ENCODE results near the gene ZNF292.
"Not testable (repeated sequence)": the region's sequence is repeated elsewhere in the genome, so short reads cannot be mapped to it uniquely, and the experiment has no call there.

The ZNF292 gene

DNA sequence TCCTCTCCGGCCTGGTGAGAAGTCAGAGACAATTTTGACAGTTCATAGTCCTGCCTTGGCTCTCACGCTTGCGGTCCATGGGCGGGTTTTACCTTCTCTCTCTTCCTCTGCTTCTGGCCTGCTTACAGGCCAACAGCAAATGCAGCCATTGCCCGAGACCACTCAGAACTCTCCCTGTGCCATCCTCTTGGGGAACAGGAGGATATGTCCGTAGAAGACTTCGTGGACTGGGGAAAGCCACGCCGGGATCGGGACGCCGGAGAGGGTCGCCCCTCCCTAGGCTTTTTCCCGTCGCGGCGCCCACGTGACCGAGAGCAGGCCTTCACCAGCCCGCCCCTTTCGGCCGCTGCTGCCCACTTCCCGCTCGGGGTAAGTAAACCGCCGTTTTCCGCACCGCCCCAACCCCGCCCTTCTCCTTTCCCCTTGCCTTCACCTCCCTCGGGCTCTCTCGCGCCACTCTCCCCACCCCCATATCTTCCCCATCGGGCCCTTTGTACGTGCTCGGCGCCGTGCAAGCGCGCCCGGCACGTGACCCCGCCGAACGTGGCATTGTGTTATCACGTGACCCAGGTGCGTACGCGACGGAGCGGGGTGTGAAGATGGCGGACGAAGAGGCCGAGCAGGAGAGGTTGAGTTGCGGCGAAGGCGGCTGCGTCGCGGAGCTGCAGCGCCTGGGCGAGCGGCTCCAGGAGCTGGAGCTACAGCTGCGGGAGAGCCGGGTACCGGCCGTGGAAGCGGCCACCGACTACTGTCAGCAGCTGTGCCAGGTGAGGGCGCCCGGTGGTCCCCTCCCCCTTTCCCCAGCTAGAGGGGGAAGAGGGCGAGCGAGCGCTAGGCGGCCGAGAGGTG lies at the start of gene ZNF292:
Gene ZNF292 (plus strand): TSS at position 573 of the 849 bp plus-strand sequence. CDS start 27 bp downstream, at position 600.
- H3K4me3 ChIP-seq (ENCODE audit: low read depth, low read length), result peak within 1 kb of the TSS; percentile 96

- no peak overlapping the region for H3K4me3 ChIP-seq (ENCODE audit: low read depth, low read length)
Measured at GRCh38 chr6:87105823-87106222, 49.5 kb upstream of the ZNF292 start.

DNA sequence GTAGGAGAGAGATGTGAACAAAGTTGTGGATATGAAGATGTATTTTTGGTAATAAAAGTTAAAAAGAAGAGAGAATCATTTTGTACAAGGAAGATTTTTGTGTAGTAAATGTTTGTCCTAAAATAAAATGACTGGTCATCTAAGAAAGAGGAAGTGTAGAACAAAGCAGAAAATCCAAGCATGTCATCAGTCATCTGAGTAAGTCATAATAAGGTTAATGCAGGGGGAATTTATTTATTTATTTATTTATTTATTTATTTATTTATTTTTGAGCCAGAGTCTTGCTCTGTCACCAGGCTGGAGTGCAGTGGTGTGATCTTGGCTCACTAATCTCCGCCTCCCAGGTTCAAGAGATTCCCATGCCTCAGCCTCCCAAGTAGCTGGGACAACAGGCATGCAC lies 44.7 kb upstream of the ZNF292 start:
- H3K4me3 ChIP-seq (ENCODE audit: low read depth, low read length), result no peak overlapping the region

DNA sequence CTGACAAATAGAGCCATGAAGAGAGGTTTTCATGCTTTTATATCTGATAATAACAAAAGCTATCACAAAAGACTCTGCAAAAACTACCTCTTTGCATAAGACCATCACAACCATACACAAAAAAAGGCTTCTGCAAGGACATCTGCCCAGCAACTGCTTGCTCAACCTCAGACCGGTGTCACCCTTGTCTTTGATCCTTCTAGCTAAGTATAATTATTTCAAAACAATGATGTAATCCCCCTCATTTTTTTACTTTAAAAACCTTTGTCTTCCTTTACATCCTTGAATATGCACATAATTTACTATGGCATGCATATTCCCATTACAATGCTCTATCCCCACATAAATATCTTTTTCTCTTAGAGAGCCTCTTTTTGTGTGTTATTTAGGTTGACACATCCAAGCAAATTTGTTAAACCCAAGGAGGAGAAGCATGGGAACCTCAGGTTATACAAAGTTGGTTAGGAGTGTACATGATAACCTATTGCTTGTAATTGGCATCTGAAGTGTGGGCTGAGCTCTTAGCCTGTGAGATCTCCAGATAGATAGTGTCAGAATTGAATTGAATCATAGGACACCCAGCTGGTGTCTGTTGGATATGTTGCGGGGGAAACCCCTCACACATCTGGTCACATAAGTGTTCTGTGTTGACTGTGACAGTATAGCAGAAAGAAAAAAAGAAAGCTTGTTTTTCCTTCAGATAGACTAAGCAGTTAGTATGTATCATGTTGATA lies 39.8 kb upstream of the ZNF292 start:
- no peak overlapping the region for H3K4me3 ChIP-seq (ENCODE audit: low read depth, low read length)

DNA sequence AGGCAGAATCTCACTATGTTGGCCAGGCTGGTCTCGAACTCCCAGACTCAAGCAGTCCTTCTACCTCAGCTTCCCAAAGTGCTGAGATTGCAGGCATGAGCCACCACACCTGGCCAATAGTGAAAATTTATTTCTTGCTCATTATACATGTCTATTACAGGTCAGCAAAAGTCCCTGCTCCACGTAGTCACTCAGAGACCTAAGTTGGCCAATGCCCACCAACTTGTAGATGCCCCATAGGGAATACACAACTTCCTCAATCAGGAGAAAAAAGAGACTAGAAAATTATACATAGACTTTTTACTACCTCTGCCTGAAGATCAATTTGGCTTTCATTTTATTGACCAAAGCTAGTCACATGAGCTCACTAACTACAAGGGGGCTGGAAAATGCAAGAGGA lies 38.4 kb upstream of the ZNF292 start:
- no peak overlapping the region for H3K4me3 ChIP-seq (ENCODE audit: low read depth, low read length)

- H3K4me3 ChIP-seq (ENCODE audit: low read depth, low read length), result no peak overlapping the region
Measured at GRCh38 chr6:87118054-87118453, 37.3 kb upstream of the ZNF292 start.

DNA sequence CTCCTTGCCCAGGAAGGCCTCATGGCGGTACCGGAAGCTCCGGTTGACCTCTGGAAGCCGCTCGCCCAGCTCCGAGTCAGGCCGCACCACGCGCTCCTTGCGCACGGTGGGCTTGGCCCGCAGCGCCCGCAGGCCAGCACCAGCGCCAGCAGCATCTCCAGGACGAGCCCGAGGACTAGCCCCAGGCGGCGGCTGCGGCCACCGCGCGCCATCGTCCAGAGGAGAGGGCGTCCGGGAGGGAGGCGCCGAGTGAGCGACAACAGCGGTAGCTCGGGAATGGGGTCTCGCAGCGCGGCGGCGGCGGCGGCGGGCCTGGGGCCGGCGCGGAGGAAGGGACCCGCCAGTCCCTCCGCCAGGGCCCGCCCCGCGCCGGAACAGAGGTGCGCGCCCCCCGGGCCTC lies 32.9 kb upstream of the ZNF292 start:
- no peak overlapping the region for H3K4me3 ChIP-seq (ENCODE audit: low read depth, low read length)

- no peak overlapping the region for H3K4me3 ChIP-seq (ENCODE audit: low read depth, low read length)
Measured at GRCh38 chr6:87124074-87124473, 31.3 kb upstream of the ZNF292 start.

DNA sequence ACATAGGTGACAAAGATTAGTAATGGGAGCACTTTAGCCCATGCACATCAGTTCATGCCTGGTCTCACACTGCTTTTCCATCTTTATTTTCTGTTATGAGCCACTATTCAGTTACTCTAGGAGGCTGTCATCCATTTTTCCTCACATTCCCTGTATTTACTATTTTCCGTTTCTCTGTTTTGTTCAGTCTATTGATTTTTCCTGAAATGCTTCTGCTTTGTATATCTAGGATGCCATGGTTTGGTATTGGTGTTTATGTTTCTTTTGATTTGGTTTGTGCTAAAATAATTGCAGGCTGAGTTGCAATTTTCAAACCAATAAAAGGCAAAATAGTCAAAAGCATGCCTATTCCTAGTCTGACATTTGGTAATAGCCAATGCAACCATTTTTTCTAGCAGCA lies 28.9 kb upstream of the ZNF292 start:
- H3K4me3 ChIP-seq (ENCODE audit: low read depth, low read length), result no peak overlapping the region

- no peak overlapping the region for H3K4me3 ChIP-seq (ENCODE audit: low read depth, low read length)
Measured at GRCh38 chr6:87127737-87128136, 27.6 kb upstream of the ZNF292 start.

DNA sequence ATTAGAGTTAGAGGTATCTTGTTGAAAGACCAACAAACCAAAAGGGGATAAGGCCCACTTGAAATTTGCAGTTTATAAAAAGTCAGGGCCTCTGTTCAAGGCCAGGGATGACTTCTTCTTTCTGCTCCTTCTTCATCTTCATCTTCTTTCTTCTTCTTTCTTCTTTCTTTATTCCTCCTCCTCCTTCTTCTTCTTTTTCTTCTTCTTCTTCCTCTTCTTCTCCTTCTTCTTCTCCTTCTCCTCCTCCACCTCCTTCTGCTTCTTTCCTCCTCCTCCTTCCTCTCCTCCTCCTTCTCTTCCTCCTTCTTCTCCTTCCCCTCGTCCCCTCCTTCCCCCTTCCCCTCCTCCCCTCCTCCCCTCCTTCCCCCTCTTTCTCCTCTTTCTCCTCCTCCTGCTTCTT lies 18.4 kb upstream of the ZNF292 start:
- H3K4me3 ChIP-seq (ENCODE audit: low read depth, low read length), result no peak overlapping the region

GRCh38 chr6:87139236-87139635 lies 16.1 kb upstream of the ZNF292 start:
- no peak overlapping the region for H3K4me3 ChIP-seq (ENCODE audit: low read depth, low read length)

DNA sequence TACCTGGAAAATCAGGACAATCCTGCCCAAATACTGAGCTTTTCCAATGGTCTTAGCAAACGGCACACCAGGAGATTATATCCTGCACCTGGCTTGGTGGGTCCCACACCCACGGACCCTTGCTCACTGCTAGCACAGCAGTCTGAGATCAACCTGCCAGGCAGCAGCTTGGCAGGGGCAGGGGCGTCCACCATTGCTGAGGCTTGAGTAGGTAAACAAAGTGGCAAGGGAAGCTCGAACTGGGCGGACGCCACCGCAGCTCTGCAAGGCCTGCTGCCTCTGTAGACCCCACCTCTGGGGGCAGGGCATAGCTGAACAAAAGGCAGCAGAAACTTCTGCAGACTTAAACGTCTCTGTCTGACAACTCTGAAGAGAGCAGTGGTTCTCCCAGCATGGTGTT lies 15.4 kb upstream of the ZNF292 start:
- not testable (repeated sequence) for H3K4me3 ChIP-seq (ENCODE audit: low read depth, low read length)

GRCh38 chr6:87146363-87146762 lies 9.0 kb upstream of the ZNF292 start:
- no peak overlapping the region for H3K4me3 ChIP-seq (ENCODE audit: low read depth, low read length)

DNA sequence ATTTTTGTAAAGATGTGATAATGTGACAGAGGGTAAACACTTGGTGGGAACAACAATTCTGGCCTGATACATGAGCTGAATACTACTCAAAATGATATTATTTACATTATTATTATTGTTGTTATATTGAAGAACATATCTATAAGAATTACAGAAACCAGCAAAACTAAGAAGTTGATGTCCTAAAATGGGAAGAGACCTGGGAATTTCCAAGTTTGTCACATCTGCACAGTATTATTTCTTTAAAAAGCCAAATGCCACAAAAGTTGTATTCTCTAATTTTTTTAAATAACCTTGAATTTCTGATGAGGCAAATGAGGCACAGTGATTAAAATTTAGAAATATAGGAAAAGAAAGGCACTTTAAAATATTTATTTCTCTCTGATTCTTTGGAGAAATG lies 5.0 kb upstream of the ZNF292 start:
- H3K4me3 ChIP-seq (ENCODE audit: low read depth, low read length), result no peak overlapping the region

DNA sequence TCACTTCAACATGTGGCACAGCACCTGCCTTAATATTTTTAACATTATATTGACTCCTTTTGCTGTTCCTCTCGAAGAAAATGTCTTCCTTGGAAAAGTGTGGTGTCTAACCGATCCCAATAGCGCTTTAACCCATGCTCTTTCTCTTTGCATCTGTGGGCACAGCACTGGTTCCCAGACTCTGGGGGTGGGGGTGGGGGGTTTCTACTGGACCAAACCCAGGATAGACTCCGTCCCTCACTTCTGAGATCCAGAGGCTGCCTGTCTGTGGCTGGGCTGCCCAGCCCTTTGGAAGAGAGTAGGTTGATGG lies 3.9 kb upstream of the ZNF292 start:
- H3K4me3 ChIP-seq (ENCODE audit: low read depth, low read length), result peak overlapping the region; percentile 54

- peak overlapping the region; percentile 54 for H3K4me3 ChIP-seq (ENCODE audit: low read depth, low read length)
Measured at GRCh38 chr6:87151781-87152525, 3.4 kb upstream of the ZNF292 start.

- peak overlapping the region; percentile 54 for H3K4me3 ChIP-seq (ENCODE audit: low read depth, low read length)
Measured at GRCh38 chr6:87152526-87152955, 2.8 kb upstream of the ZNF292 start.

- peak overlapping the region; percentile 96 for H3K4me3 ChIP-seq (ENCODE audit: low read depth, low read length)
Measured at GRCh38 chr6:87154641-87154992, 748 bp upstream of the ZNF292 start.

DNA sequence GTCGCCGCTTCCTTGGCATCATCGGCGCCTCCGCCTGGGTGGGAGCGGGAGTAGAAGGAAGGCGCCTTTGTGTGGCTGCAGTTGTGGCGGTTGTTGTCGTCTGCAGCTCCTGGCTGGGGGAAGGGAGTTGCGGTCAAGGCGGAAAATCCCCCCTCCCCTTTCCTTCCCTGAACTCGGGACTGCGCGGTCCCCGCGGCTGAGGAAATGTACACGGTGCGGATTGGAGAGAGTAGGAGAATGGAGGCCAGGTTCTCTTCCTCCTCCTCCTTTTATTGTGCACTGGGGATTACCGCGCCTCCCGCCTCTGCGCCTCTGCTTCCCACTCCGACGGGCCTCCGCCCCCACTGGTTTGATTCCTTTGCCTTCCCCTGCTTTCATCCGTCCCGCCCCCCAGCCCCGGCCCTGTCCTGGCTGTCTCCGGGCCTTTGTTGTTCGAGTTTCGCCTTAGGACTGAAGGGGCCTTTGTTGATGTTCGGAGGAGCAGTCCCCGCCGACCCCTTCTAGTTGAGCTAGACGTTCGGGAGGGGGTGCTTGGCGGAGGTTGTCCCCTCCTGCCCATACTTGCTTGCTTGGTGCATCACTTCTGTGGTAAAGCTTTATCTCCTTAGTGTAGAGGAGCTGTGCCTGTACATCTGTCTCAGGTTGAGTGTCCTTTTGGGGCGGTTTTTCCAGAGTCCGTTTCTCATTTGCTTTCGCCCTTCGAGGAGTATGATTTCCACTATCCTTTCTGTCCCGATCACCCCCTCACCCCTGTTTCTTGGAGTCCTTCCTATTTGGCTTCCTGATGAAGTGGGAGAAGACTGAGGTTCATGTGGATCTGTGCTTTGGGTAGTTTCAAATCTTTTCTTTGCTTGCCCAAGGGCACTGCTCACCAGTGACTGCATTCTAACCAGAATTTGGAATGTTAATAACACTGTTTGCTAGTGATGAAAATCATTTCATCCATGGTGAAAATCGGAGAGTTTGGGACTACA lies 764 bp downstream of the ZNF292 start:
- peak overlapping the region; percentile 96 for H3K4me3 ChIP-seq (ENCODE audit: low read depth, low read length)

GRCh38 chr6:87157596-87157995 lies 2.2 kb downstream of the ZNF292 start:
- H3K4me3 ChIP-seq (ENCODE audit: low read depth, low read length), result not testable (repeated sequence)
